A673 (cell line): ENCODE results near the gene RING1.

Source experiments
- CTCF ChIP-seq: fragments of 300-800, 200-600 bp; sonication (generic); conservative IDR thresholded peaks from 2 replicates; pipeline ENCODE4 v1.5.1; 2017; ENCODE audit warnings: low read depth, mild to moderate bottlenecking, antibody characterized with exemption, low read length, moderate library complexity, mixed read lengths
- EZH2 ChIP-seq: fragments of 200-600 bp; sonication (generic); IDR thresholded peaks from 2 replicates; pipeline ENCODE4 v1.6.1; 2017; ENCODE audit warnings: borderline replicate concordance, low read depth, mild to moderate bottlenecking, mixed read lengths, antibody characterized with exemption, low read length; ENCODE audit not compliant: poor library complexity, severe bottlenecking

DNA sequence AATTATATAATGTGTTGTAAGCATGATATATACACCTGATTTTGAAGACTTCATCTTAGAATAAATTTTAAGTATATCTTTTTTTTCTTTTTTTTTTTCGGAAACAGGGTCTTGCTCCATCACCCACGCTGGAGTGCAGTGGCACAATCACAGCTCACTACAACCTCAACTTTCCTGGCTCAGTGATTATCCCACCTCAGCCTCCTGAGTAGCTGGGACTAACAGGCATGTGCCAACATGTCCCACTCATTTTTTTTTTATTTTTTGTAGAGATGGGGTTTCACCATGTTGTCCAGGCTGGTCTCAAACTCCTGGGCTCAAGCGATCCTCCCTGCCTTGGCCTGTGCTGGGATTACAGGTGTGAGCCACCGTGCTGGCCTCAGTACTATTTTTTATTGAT is 46.3 kb downstream of the RING1 start:
- TF ChIP-seq CTCF, result no peak
- no peak for TF ChIP-seq EZH2
